Inferior parietal cortex (tissue), 1 donor: ENCODE data around the gene TIGD6.
A peak's percentile ranks its signal among the peaks of the same experiment; 100 is the strongest.

Source experiments
- DNase-seq: peaks from one replicate; pipeline ENCODE4 v3.0.0-alpha.2; 2016; ENCODE audit errors: extremely low spot score

Gene TIGD6

GRCh38 chr5:150016537-150016936, 16.1 kb upstream of the TIGD6 start:
- no peak for DNase-seq

GRCh38 chr5:150015415-150015814, 15.0 kb upstream of the TIGD6 start:
- DNase-seq: no peak

- DNase-seq: no peak
Observed at GRCh38 chr5:150014456-150014855, 14.0 kb upstream of the TIGD6 start.

GRCh38 chr5:150013931-150014330, 13.5 kb upstream of the TIGD6 start:
- no peak for DNase-seq

GRCh38 chr5:150009671-150010387, 9.4 kb upstream of the TIGD6 start:
- DNase-seq: no peak

- DNase-seq: no peak
Observed at GRCh38 chr5:150007050-150007449, 6.6 kb upstream of the TIGD6 start.

- DNase-seq: no peak
Observed at GRCh38 chr5:150006318-150006717, 5.9 kb upstream of the TIGD6 start.

GRCh38 chr5:150001660-150002486, 1.4 kb upstream of the TIGD6 start:
- DNase-seq: no peak

- DNase-seq: no peak
Observed at GRCh38 chr5:150000990-150001659, 671 bp upstream of the TIGD6 start.

GRCh38 chr5:149999866-150000255, 593 bp downstream of the TIGD6 start:
- no peak for DNase-seq

- DNase-seq: no peak
Observed at GRCh38 chr5:149999359-149999758, 1.1 kb downstream of the TIGD6 start.

GRCh38 chr5:149998281-149998680, 2.2 kb downstream of the TIGD6 start:
- no peak for DNase-seq

- no peak for DNase-seq
Observed at GRCh38 chr5:149996205-149996890, 4.1 kb downstream of the TIGD6 start.

- DNase-seq: peak; percentile 63
Observed at GRCh38 chr5:149995385-149996204, 4.9 kb downstream of the TIGD6 start.

- DNase-seq: no peak
Observed at GRCh38 chr5:149993471-149993870, 7.0 kb downstream of the TIGD6 start.

GRCh38 chr5:149990518-149991376, 9.7 kb downstream of the TIGD6 start:
- peak; percentile 91 for DNase-seq

- no peak for DNase-seq
Observed at GRCh38 chr5:149988126-149988525, 12.3 kb downstream of the TIGD6 start.

GRCh38 chr5:149982505-149982904, 17.9 kb downstream of the TIGD6 start:
- DNase-seq: no peak

- no peak for DNase-seq
Observed at GRCh38 chr5:149981206-149981605, 19.2 kb downstream of the TIGD6 start.

GRCh38 chr5:149979896-149980295, 20.6 kb downstream of the TIGD6 start:
- DNase-seq: no peak
